ENCODE data around the gene ATOH8.
A peak's percentile ranks its signal among the peaks of the same experiment; 100 is the strongest.

The ATOH8 gene

DNA sequence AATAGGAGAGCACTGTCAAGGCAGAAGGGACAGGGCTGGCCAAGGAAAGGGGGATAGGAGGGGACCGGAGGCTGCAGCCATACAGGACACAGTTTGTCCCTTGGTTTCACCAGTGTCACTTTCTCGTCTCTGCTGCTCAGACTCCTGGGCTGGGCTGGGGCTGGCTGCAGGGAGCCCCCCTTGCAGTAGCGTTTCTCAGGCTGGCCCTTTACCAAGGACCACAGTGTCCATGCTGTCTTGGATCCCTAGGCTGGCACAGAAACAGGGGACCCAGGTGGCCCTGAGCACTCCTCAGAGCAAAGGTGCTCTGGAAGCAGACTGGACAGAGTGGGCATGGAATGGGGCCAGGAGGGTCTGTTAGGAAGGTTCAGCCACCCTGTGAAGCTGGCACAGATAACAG is 34.8 kb downstream of the ATOH8 start:
- no peak for DNase-seq

DNA sequence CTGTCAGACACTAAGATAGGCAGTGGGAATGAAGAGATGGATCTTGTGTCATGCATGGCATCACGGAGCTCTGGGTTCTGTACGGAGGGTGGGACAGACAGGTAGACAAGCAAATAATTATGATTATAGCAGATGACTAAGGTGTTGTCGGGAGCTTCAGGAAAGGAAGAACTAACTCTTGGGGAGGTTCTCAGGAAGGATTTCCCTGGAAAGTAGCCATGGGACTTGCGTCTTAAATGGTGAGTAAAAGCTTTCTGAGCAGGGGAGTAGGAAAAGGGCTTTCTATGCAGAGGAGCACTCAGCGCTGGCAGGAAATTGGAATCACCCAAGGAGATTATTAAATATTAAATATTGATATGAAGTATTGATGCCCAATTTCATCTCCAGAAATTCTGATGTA is 35.5 kb downstream of the ATOH8 start:
- DNase-seq = no peak

DNA sequence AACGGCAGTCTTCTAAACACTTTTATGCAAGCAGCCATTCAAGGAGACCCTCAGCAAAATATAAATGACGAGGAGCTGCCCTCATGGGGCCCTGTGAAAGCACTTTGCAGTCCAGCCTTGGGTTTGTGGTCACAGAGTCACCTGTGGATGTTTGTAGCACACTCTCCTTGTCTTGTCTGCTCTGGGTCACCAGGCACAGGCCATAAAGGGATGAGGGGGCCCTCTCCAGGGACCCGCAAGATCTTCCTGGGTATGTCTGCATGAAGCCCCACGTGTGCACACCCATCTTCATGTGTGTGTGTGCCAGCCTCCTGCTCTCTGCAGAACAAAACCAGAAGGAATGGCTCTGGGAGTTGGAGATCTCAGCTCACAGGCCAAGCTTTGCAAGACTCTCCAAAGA is 36.2 kb downstream of the ATOH8 start:
- no peak for DNase-seq

DNA sequence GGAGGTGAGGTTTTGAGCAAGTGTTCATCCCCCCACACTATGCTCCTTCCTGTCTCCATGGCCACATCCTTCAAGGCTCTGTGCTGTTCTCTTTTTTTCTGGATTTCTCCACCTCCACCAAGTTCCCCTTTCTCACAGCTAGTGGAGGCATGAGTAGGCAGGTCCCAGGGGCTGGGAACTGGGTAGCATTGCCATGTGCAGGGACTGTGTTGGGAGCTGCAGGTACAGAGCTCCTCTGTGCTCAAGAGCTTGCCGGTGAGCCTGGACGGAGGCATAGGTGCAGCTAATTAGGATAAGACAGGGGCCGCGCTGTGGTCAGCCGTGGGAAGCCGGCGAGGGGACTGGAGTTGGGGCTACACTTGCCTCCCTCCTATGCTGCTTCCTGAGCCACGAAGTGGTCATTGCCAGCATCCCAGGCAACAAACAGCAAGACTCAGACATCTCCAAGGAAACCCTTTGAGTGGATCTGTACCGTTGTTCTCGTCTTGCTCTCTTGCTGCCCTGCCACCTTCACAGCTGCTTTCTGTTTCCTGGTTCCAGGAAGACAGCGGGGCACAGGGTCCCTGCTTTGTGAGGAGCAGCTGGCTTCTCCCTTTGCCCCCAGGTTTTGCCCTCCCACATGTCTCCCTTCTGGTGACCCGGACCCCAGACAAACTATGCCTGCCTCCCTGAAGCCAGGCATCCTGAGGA is 36.9 kb downstream of the ATOH8 start:
- no peak for DNase-seq

DNA sequence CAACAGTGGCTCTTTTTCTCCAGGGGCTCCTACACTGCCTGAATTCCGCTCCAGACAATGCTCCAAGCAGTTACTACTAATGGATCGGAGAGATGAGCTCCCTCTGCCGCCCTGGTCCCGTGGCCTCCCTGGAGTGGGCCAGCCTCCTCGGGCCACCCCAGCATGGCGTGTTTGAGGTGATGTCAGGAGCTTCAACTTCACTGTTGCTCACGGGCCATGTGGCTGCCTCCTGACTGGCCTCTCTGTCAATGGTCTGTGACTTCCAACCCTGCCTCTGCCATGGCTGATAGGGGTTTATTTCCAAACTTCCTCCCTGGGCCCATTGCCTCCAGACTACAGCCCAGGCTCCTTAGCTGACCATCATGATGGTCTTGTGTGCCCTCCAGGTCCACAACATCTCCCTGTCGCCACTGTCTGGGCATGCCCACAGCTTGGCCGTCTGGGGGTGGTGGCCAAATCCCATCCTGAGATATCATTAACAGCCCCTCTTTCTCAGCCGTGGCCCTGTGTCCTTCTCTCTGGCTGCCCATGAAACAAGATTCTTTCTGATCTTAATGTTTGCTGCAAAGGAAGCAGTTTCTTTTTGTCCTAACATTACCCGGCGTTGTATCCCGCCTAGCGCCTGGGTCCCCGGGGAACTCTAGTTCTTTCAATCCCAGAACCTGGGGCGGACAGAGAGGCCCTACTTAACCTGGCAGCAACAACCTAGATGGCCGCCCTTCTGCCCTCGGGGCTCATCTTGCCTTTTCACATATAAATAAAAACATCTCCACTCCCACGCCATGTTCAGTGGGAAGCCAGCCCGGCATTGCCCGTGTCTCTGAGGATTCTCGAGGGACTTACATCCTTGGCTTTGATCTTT is 38.1 kb downstream of the ATOH8 start:
- DNase-seq = no peak

DNA sequence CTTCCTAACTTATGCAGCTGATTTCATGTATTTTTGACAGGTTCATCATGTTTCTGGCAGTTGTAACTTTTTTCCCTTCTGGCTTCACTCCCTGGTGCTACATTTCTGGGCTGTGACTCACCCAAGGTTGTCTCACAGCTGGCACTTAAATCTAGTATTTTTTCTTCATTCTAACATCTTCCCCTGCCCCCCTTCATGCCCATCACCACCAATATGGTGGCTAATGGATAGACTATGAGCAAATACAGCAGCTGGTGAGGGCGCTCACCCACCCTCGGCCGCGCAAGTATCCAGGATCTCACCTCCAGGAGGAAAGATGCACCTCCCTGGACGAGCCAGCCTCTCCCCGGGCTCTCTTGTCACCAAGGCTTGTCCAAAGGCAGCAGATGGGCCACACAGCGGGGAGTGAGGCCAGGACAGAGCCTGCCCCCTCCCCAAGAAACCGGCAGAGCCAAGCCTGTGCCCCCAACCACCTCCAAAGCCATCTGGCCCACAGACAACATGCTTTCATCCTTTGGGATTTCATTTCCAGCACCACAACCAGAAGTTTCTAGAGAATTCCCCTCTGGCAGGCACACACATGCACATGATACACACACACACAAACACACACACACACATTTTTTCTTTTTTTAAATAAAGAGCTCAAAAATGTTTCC is 39.1 kb downstream of the ATOH8 start:
- no peak for DNase-seq

DNA sequence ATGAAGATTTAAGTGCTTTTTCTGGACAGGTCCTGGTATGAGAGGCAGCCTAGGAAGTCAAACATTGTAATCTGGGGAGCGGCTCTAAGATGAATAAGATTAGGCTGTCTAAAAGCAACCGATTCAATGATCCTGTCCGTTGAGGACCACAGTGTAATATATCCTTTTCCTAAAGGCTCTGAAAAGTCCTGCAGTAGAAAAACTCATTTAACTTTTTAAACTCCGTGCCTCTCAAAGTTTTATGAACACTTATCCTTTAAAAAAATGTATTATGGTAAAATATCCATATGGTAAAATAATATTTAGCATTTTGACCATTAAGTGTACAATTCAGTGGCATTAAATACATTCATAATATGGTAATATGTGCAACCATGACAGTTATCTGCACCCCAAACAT is 39.8 kb downstream of the ATOH8 start:
- no peak for DNase-seq

- no peak for DNase-seq
Measured at GRCh38 chr2:85794038-85794441, 40.2 kb downstream of the ATOH8 start.

DNA sequence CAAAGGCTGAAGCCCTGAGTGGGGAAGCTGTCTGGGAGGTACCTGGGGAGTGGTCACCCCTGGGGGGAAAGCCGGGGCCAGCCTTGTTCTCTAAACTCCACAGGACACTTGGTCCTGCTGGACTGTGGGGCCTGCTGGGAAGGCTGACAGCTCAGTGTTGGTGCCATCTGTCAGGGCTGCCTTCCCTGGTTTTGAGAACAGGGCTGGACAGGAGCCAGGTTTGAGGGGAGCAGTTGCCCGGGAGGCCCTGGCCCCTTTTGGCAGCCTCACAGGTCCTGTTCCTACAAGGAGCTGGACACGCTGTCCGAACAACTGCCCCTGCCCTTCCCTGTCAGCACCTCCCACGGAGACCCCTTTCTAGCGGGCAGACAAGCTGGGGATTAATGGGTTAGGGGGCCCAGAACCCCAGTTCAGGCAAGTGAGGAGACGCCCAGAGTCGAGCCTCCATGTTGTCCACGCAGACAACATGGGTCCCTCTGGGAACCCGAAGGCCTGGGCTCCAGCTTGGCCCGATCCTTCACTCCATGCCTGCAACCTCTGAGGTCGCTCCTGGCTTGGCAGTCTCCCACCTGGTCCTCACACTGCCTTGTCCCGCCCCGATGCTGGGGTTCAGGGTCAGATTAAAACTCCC is 40.8 kb downstream of the ATOH8 start:
- DNase-seq = peak; percentile 35

DNA sequence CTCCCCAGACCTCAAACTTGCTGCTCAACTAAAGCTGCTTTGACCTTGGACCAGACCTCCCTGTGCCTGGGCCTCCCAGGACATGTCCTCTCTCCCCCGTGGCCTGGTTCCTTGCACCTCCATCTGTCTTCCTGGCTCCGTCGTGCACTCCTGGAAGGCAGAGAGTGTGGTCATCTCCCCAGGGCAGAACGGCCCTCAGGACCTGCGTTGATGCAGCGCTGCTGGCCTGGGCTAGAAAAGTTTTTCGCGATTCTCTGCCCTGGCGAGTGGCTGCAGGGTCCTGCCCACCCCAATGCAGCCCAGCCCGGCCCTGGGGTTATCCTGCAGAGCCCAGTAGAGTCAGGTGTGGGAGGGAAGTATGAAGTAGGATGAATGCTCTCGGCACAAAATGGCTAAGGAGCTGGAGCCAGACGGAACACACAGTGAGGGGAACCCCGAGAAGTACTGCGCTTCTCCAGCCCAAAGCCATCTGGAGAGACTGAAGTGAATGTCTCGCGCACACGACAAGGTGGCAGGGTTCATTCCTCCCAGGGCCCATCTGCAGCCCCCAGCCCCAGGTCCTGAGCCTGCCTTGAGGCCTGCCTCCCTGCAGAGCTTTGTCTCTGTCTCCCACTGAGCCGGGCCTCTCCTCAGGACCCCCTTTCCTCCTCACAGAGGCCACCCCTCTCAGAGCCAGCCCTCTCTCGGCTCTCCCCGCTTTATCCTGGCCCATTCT is 41.7 kb downstream of the ATOH8 start:
- no peak for DNase-seq

DNA sequence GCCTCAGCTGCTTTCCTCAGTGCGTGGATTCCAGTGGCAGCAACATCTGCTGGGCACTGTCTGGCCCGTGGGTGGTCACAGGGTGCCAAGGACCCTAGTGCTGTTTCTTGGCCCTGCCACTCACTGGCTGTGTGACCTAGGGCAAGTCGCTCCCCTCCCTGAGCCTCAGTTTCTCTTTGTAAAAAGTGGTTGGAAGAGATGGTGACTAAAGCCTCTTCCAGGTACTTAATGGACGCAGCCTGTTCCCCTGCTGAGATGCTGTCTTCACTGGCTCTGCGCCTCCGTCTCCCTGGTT is 42.2 kb downstream of the ATOH8 start:
- no peak for DNase-seq

DNA sequence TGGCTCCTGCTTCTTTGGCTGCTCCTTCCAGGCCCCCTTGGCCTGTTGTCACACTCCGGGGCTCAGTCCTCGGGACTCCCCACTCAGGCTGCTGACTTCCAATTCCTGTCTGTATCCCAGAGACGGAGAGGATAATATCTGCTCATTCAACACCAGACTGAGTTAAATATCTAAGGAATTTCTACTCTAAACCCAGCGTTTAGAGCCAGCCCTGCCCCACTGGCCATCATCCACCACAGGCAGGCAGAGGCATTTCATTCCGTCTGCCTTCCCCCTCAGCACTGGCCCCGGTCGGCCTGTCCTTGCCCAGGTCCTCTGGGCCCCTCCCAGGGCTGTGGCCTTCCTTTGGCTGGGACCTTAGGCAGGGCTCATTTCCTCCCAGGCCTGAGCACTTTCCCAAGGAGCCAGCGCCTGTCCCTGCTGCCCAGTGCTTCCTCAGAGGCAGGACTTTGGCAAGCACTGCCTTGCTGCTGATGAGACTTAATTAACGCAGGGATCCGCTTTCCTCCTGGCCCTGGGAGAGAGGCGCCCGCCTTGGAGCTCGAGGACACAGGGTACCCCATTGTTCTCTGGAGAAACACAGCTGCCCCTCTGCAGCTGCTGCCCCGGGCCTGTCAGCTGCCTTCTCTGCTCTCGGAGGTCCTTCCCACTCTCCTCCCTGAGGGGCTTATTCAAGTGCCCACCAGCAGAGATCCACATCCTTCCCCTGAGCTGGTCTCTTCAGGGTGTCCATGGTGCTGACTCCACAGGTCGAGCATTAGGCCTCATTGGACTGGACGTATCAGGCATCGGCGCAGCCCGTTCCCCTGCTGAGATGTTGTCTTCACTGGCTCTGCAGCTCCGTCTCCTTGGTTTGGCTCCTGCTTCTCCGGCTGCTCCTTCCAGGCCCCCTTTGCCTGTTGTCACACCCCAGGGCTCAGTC is 42.8 kb downstream of the ATOH8 start:
- peak; percentile 47 for DNase-seq

DNA sequence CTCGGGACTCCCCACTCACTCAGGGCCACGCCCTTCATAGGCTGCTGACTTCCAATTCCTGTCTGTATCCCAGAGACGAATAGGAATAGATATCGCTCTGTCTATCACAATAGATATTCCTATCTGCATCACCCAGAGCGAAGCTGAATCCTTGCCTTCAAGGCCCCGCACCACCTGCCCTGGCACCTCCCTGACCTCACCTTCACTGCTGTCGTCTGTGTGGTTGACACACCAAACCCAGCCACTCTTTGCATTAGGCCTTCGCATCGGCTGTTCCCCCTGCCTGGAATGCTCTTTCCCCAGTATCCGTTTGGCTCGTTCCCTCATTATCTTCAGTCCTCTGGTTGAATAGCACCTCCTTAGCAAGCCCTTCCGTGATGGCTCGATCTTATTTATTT is 43.5 kb downstream of the ATOH8 start:
- DNase-seq = no peak

DNA sequence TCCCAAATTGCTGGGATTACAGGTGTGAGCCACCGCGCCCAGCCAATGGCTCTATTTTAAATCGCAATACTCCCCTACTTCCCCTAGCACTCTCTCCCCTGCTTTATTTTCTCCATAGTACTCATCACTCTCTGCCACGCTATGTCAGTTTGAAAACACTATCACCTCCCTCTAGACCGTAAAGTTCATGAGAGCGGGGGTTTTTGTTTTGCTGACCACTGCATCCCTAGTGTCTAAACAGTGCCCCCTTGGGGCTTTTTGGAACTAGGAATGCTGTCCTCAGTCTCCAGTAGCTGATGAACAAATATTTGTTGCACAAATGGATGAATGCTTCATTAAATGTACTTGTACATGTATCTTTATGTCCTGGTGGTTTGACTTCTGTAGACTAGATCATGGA is 44.1 kb downstream of the ATOH8 start:
- DNase-seq = no peak

- no peak for DNase-seq
Measured at GRCh38 chr2:85799215-85799956, 45.6 kb downstream of the ATOH8 start.

DNA sequence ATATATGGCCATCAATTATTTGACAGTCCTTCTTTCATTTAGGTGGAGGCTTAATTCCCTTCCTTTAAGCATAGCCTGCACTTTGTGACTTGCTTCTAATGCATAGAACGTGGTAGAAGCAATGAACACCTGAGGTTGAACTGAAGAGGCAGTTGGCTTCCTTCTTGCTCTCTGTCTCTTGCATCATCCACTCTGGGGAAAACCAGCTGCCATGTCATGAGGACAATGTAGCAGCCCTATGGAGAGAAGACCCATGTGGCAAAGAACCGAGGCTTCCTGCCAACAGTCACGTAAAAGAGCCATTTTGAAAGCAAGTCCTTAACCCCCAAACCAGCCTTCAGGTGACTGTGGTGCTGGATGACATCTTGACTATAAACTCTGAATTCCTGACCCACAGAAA is 46.8 kb downstream of the ATOH8 start:
- DNase-seq = no peak

DNA sequence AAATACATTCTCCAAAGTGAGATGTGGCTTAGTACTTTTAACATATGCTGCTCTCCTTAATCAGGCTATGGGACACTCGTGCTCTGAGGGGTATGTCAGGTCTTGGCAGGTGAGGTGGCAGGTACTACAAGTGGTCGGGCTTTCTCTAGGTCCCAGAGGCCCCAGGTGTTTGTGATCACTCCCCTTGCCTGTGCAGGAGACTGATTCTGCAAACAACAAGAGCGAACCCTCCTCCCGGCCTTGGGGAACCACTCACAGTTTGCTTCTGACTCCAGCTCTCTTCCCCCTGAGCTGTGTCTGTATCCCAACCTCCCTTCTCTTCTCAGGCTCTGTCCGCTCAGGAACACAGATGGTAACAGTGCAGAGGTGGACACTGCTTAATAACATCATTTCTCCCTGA is 48.1 kb downstream of the ATOH8 start:
- no peak for DNase-seq

DNA sequence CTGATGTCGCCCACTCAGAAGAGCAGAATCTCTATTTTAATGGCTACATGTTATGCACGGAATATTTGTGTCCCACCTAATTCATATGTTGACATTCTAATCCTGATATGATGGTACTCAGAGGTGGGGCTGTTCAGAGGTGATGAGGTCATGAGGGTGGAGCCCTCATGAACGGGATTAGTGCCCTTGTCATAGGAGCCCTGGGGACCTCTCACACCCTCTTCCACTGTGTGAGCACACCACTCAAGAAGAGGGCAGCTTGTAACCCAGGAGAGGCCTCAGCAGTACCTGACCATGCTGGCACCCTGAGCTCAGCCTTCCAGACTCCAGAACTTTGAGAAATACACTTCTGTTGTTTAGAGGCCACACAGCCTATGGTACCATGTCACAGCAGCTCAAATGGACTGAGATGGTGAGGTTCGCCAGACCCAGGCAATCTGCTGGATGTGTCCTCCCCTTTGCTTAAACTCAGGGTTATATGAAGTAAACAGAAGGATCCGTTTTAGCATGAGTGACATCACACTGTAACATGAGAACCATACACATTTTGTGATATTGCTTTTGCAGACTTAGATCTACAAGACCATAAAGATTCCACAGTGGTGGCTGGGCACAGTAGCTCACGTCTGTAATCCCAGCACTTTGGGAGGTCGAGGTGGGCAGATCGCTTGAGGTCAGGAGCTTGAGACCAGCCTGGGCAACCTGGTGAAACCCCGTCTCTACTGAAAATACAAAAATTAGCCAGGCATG is 48.7 kb downstream of the ATOH8 start:
- DNase-seq = no peak

- DNase-seq = no peak
Measured at GRCh38 chr2:85803704-85804425, 50.1 kb downstream of the ATOH8 start.

- DNase-seq = peak; percentile 38
Measured at GRCh38 chr2:85804583-85804982, 50.8 kb downstream of the ATOH8 start.

All from NCI-H1105 treated with DMSO at 0.1 percent for 48 hours (cell line).